ENCODE measurements around the gene CD79B. TPM values are rescaled to one million over a fixed set of nuclear protein-coding genes. Genes with fewer than 3 reads are reported as not detected.

CD79B gene
- total and polyA plus RNA-seq, 8 donors = 1.8 to 3.5 (median 2.2) TPM

DNA sequence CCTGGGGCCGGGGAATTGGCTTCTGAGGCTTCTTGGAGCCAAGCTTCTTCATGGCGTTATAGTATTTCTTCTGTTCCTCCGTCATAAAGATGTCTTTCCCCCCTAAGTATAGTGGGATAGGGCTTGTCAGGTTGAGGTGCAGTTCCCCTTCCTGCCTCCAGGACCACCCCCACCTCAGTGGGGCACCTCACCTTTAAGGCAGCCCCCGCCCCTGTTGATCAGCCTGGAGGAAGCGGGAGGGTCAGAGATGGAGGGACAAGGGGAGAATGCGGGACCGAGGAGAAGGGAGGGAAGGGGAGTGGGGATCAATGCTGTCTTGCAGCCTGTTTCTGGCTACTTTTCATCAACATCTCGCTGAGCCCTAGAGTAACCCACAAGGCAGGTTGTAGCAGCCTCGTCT lies 11.6 kb upstream of the CD79B start:
- TF ChIP-seq, protein P1, sequence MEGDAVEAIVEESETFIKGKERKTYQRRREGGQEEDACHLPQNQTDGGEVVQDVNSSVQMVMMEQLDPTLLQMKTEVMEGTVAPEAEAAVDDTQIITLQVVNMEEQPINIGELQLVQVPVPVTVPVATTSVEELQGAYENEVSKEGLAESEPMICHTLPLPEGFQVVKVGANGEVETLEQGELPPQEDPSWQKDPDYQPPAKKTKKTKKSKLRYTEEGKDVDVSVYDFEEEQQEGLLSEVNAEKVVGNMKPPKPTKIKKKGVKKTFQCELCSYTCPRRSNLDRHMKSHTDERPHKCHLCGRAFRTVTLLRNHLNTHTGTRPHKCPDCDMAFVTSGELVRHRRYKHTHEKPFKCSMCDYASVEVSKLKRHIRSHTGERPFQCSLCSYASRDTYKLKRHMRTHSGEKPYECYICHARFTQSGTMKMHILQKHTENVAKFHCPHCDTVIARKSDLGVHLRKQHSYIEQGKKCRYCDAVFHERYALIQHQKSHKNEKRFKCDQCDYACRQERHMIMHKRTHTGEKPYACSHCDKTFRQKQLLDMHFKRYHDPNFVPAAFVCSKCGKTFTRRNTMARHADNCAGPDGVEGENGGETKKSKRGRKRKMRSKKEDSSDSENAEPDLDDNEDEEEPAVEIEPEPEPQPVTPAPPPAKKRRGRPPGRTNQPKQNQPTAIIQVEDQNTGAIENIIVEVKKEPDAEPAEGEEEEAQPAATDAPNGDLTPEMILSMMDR (IDR thresholded peaks at IDR 0.05) = no peak
- Histone ChIP-seq H3K9me3 (no peaks in the 10 kb centered on the region), H3K27me3 (no peaks in the 10 kb centered on the region), H3K36me3 (no peaks in the 10 kb centered on the region), H3K4me1 (peaks cover 0 to 12% of the 10 kb centered on the region in 2 donors), H3K27ac (no peak overlapping the region), H3K4me3 (no peak overlapping the region)
- DNase-seq (no peak), ATAC-seq (no peak)
- intact Hi-C loops (cut with DNase I) = no loop called here

DNA sequence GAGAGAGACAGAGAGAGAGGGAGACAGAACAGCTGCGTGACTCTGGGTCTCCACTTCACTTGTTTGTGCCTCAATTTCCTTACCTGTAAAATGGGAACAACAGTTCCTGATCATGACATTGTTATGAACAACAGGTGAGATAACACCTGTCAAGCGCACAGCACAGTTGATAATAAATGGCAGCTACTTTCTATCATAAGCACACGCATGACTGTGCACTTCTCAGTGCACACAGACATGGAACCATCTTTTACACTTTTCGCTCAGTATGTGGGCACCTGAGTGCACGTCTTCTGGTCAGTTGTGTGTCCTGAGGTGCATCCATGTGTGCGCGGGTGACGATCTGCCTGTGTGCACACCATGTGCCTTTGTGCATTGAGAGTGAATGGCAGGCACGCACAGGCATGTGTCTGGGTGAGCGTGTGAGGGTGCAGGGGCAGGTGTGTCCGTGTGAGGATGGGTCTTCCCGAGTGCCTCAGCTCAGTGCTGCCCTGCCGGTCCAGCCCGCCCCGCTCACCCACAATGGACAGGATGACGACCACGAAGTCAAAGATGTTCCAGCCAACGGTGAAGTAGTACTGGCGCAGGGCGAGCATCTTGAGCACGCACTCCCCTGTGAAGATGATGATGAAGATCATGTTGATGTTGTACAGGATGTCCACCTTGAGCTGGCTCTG lies 10.3 kb upstream of the CD79B start:
- no peaks in the 10 kb centered on the region for H3K9me3 ChIP-seq
- no peaks in the 10 kb centered on the region for H3K27me3 ChIP-seq
- H3K27ac ChIP-seq = no peak overlapping the region
- peaks cover 0 to 12% of the 10 kb centered on the region in 2 donors for H3K4me1 ChIP-seq
- no peak overlapping the region for H3K4me3 ChIP-seq
- intact Hi-C loops (cut with DNase I) = no loop called here
- no peaks in the 10 kb centered on the region for H3K36me3 ChIP-seq
- TF ChIP-seq, protein P1 (IDR thresholded peaks at IDR 0.05) = no peak
- no peak for DNase-seq
- no peak for ATAC-seq

- intact Hi-C loops (cut with DNase I) = no loop called here
- no peaks in the 10 kb centered on the region for H3K9me3 ChIP-seq
- TF ChIP-seq, protein P1 (IDR thresholded peaks at IDR 0.05) = no peak
- no peak for ATAC-seq
- no peaks in the 10 kb centered on the region for H3K27me3 ChIP-seq
- no peaks in the 10 kb centered on the region for H3K36me3 ChIP-seq
- no peak overlapping the region for H3K4me3 ChIP-seq
- H3K27ac ChIP-seq = no peak overlapping the region
- H3K4me1 ChIP-seq = peaks cover 0 to 10% of the 10 kb centered on the region in 2 donors
- no peak for DNase-seq
Measured at GRCh38 chr17:63941751-63942150, 9.6 kb upstream of the CD79B start.

GRCh38 chr17:63941162-63941561 lies 9.0 kb upstream of the CD79B start:
- intact Hi-C loops (cut with DNase I) = no loop called here
- no peak for ATAC-seq
- Histone ChIP-seq H3K27me3 (no peaks in the 10 kb centered on the region), H3K36me3 (no peaks in the 10 kb centered on the region), H3K4me3 (no peak overlapping the region), H3K9me3 (no peaks in the 10 kb centered on the region), H3K27ac (no peak overlapping the region), H3K4me1 (peaks cover 0 to 4% of the 10 kb centered on the region in 2 donors)
- DNase-seq = no peak
- TF ChIP-seq, protein P1 (IDR thresholded peaks at IDR 0.05) = no peak

DNA sequence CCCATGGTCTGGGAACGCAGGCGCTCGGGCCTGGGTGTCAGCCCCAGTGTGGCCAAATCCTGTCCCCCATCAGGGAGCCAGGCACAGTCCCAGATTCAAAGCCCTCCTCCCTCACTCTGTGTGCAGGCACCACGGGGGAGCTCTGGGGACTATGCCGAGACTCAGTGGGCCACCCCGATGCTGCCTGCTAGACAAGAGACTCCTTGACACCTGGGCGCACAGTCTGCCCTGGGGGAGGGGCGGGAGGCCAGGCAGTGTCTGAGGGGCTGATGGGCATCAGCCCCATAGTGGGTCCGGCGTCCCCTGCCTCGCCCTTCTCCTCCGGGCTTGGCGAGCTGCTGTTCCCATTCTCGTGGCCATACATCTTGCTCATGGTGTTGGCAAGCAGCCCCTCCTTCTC lies 8.5 kb upstream of the CD79B start:
- no peak for DNase-seq
- Histone ChIP-seq H3K27me3 (no peaks in the 10 kb centered on the region), H3K4me1 (no peaks in the 10 kb centered on the region), H3K36me3 (no peaks in the 10 kb centered on the region), H3K4me3 (no peak overlapping the region), H3K9me3 (no peaks in the 10 kb centered on the region), H3K27ac (no peak overlapping the region)
- ATAC-seq = no peak
- TF ChIP-seq, protein P1 (IDR thresholded peaks at IDR 0.05) = no peak
- intact Hi-C loops (cut with DNase I) = no loop called here

Data from left lung (tissue), 10 donors.